DMS114 treated with DMSO at 0.1 percent for 48 hours (cell line): ENCODE data around the gene PRR29.

Experiments
- DNase-seq: peaks from one replicate; lab custom pipeline; 2025; ENCODE audit not compliant: unreplicated experiment; lab: John Stamatoyannopoulos, UW

PRR29 gene

DNA sequence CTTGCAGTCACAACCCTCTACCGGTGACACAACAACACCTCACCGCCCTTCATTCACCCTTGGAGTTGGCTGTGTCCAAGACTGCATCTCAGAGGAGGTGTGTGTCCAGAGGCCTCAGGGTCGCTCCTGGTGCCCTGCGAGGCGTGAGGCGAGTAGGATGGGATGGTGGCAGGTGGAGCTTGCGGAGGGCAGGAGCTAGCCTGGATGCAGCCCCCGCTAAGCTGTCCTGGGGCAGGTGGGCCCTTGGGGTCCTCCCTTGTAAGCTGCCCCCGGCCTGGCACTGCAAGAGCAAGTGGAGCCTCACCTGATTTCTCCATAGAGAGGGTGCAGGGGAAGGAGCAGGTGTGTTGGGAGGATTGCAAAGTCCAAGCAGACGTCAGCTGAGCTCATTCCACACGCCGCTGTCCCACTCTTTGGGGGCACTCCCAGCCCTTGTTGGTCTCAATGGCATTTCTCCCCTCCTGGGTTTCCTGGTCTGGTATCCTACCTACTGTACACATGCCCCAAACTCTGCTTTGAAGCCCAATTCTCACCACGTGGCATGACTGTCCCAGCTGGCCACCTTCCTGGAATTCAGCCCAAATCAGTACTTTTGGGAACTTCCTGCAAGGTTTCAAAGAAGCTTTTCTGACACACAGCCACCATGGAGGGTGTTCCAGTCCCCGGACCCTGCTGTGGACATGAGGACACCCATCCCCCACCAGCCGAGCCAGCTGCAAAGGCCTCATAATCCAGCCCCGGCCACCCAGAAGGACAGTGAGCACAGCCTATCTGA lies 40.4 kb downstream of the PRR29 start:
- DNase-seq, result no peak

DNA sequence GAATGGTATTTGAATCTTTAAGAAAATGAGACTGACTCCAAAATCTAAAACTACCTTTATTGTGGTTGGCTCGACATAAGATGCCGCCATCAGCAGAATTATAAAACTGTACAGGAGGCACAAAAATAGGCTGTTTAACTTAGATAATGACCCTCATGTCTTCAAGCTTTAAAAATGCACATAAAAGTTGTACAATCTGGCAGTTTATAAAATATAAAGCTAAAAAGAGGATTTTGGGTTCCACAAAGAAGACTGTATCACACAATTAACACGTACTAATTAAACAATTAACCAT lies 40.9 kb downstream of the PRR29 start:
- no peak for DNase-seq

DNA sequence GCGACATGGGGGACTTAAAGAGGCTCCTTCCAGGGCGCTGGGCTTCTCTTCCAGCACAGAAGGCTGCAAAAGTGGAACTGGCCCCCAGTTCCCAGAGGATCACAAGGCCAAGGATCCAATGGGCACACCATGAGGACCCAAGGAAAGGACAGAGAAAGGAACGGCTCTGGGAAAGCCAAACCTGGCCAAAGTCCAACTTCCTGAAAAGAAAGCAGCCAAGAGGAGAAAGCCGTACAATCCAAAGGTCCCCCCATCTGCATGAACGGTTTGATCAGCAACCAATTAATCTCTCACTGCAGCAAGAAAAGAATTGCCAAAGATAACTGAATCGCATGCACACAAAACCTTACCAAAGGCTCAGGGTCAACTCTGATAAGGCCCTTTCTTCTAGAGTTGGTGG lies 42.1 kb downstream of the PRR29 start:
- DNase-seq, result no peak

DNA sequence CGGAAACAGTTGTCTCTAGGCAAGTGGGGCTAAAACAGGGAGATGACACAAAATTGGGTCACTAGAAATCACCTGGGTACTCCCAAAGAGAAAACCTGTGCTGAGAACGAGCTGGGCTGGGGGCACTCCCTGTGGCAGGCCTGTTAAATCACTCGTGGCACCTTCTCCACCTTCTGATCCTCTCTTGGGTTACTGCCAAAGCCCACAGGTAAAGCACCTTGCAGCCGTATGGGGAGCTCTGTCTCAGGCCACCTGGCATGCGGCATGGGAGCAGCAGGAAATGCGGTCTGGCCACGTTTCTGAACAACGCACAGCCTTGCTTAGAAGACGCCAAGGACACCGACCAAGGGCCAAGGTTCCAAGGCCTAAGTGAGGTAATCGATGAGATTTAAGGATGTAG lies 43.8 kb downstream of the PRR29 start:
- no peak for DNase-seq

DNA sequence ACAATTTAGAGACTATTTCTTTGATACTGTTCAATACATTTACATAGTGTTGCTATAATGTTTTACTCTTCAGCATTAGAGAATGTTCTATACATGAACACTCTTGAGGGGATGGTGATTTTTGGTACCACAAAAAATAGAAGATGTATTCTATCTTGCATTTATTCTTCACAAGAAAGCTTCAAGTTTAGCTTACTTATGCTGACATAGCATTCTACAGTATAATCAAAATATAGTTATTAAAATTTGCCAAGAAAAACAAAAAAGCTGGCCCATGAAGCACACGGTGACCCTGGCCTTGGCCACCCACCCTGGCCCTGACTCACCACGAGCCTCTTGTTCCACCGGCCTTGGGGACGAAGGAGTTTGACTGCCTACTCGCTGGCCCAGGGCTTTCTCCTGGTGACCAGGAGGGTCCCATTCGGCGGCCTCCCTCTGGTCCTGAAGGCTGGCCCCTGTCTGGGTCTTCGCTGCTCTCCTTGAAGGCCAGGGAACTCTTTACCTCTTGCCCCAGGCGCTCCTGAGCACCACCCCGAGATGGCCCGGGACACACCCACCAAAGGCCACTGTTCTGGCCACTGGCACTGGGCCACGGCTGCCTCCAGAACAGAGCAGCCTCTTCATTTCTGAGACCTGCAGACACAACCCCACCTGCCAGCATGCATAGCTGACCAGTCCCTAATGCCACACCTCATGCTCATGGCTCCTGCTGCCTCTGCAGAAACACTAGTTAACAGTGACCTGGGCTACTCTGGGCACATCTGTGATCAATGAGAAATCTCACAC lies 44.7 kb downstream of the PRR29 start:
- no peak for DNase-seq

DNA sequence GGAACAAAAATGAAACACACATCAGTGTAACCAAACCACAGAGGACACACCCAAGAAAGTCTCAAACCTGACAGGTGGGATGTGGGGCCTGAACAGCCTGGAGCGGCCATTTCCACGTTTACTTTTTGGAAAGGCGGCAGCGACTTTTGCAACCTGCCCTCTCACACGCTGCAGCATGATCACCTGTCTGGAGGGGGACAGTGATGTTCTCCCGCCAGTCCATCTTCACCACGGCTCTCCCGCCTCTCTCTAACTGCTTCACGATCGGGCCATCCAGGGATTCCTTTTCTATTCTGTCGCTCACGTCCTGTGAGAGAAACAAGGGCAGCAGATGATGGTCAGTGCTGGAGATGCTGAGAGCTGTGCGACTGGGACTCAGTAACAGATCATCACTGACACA lies 47.0 kb downstream of the PRR29 start:
- no peak for DNase-seq

DNA sequence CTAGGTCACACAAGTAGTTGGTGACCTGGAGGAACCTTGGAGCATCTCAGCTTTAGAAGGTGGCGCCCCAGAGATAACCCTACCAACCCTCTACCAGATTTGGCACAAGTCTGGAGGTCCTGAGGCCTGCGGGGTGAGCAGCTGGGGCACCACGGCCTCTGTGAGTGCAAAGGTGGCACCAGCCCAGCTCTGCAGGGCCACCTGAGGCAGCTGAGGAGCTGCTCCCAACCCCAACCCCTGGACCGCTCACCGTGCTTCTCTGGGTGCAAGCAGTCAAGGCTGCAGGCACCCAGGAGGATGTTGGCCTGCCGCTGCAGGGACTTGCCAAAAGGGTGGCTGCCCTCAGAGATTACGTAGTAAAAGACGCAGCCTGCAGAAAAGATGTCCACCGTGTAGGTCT lies 50.7 kb downstream of the PRR29 start:
- DNase-seq, result no peak

DNA sequence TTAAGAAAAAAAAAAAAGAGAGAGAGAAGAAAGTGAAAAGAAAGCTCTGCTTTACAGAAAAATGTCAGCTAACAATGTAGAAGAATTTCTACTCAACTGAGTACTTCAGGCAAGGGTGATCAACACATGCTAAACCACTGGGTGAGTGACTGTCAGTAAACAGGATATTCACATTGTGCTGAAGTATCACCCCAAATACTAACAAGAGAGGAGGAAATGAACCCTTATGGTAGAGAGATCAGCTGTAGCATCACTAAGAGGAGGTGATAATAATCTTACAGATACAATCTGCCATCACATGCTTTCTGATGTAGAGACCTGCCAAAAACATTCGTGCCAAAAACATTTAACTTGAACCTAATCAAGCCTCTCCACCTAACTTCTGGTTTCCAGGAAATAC lies 53.0 kb downstream of the PRR29 start:
- DNase-seq, result no peak

DNA sequence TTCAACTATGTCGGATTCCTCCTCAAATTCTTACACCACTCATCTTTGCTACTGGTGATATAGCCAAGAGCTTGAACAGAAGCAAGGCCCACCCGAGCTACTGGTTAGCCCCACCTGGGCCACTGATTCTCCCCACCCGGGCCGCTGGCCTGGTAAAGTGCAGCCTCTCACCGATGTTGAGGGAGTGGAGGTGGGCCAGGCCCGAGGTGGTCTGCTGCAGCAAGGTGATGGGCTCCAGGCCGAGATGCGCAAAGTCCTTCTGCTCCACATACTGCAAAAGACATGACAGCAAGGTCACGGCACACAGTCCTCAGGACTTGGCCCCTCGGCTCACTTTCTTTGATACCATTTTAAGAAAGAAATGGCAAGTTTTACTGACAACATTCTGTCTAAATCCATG lies 55.0 kb downstream of the PRR29 start:
- no peak for DNase-seq
